Measurements from ENCODE around the gene CCDC82. TPM values are rescaled to one million over a fixed set of nuclear protein-coding genes. Genes with fewer than 3 reads are reported as not detected.
A peak's percentile ranks its signal among the peaks of the same experiment; 100 is the strongest.
"Not testable (repeated sequence)": the region's sequence is repeated elsewhere in the genome, so short reads cannot be mapped to it uniquely, and the experiment has no call there.

CCDC82 gene
- total RNA-seq: 27.1 TPM
- long read RNA-seq, full-length matches to known transcripts: 41 of 54 reads
- long read RNA-seq, partial matches to known transcripts: 4 of 54 reads
- long read RNA-seq, other reads (novel, unspliced or antisense): 9 of 54 reads

GRCh38 chr11:96389720-96390487 lies at the start of gene CCDC82, which contains the start of gene JRKL:
Gene CCDC82, minus strand, starts transcription at chr11:96389912. Its CDS starts 5,165 bp downstream, at chr11:96384747.
Gene JRKL, plus strand, starts transcription at chr11:96390013. Its CDS starts 637 bp downstream, at chr11:96390650.
- Histone ChIP-seq H3K27ac (peak within 1 kb of the TSS; percentile 91), H3K4me1 (peaks cover 28% of the 10 kb centered on the region), H3K27me3 (ENCODE audit: low read depth) (no peaks in the 10 kb centered on the region), H3K4me3 (peak within 1 kb of the TSS; percentile 88), H3K36me3 (no peaks in the 10 kb centered on the region), H3K9me3 (no peaks in the 10 kb centered on the region)
- DNase-seq (peak; percentile 97), ATAC-seq (peak; percentile 100)
- intact Hi-C loops (cut with DNase I): no loop called here
- TF ChIP-seq CTCF (IDR thresholded peaks at IDR 0.05): no peak

GRCh38 chr11:96432654-96433053 lies 42.9 kb upstream of the CCDC82 start:
- intact Hi-C loops (cut with DNase I): not testable (repeated sequence)

GRCh38 chr11:96430668-96431067 lies 41.0 kb upstream of the CCDC82 start:
- Histone ChIP-seq H3K36me3 (no peaks in the 10 kb centered on the region), H3K4me3 (no peak overlapping the region), H3K27ac (no peak overlapping the region), H3K4me1 (no peaks in the 10 kb centered on the region), H3K9me3 (peaks cover 5% of the 10 kb centered on the region), H3K27me3 (ENCODE audit: low read depth) (no peaks in the 10 kb centered on the region)
- intact Hi-C loops (cut with DNase I): no loop called here
- DNase-seq: no peak
- no peak for ATAC-seq
- TF ChIP-seq CTCF (IDR thresholded peaks at IDR 0.05): no peak

More at GRCh38 chr11:96432654-96433053, 42.9 kb upstream of the CCDC82 start:
- H3K4me1 ChIP-seq; DNase-seq; H3K27ac ChIP-seq; ATAC-seq; H3K4me3 ChIP-seq; H3K27me3 ChIP-seq (ENCODE audit: low read depth); H3K9me3 ChIP-seq; H3K36me3 ChIP-seq: not testable (repeated sequence)

GRCh38 chr11:96424693-96425092 lies 35.0 kb upstream of the CCDC82 start:
- Histone ChIP-seq H3K9me3 (no peaks in the 10 kb centered on the region), H3K27ac (no peak overlapping the region), H3K4me1 (no peaks in the 10 kb centered on the region), H3K4me3 (no peak overlapping the region), H3K36me3 (no peaks in the 10 kb centered on the region), H3K27me3 (ENCODE audit: low read depth) (no peaks in the 10 kb centered on the region)
- intact Hi-C loops (cut with DNase I): no loop called here
- no peak for ATAC-seq
- no peak for DNase-seq
- no peak for TF ChIP-seq CTCF (IDR thresholded peaks at IDR 0.05)

- H3K27ac ChIP-seq: no peak overlapping the region
- no peak overlapping the region for H3K4me3 ChIP-seq
- ATAC-seq (no peak), DNase-seq (no peak)
- no peaks in the 10 kb centered on the region for H3K36me3 ChIP-seq
- H3K9me3 ChIP-seq: no peaks in the 10 kb centered on the region
- no peaks in the 10 kb centered on the region for H3K27me3 ChIP-seq (ENCODE audit: low read depth)
- intact Hi-C loops (cut with DNase I): no loop called here
- no peak for TF ChIP-seq CTCF (IDR thresholded peaks at IDR 0.05)
- H3K4me1 ChIP-seq: no peaks in the 10 kb centered on the region
Observed at GRCh38 chr11:96413408-96413807, 23.7 kb upstream of the CCDC82 start.

- Histone ChIP-seq H3K4me1 (no peaks in the 10 kb centered on the region), H3K36me3 (no peaks in the 10 kb centered on the region), H3K9me3 (no peaks in the 10 kb centered on the region), H3K27ac (no peak overlapping the region), H3K4me3 (no peak overlapping the region), H3K27me3 (ENCODE audit: low read depth) (no peaks in the 10 kb centered on the region)
- ATAC-seq (no peak), DNase-seq (no peak)
- intact Hi-C loops (cut with DNase I): no loop called here
- no peak for TF ChIP-seq CTCF (IDR thresholded peaks at IDR 0.05)
Observed at GRCh38 chr11:96412761-96413381, 23.2 kb upstream of the CCDC82 start.

GRCh38 chr11:96411412-96411811 lies 21.7 kb upstream of the CCDC82 start:
- ATAC-seq; H3K4me1 ChIP-seq; H3K27ac ChIP-seq; H3K27me3 ChIP-seq (ENCODE audit: low read depth); intact Hi-C loops (cut with DNase I); H3K9me3 ChIP-seq; DNase-seq; H3K36me3 ChIP-seq: not testable (repeated sequence)
- H3K4me3 ChIP-seq: peak overlapping the region; percentile 35

Measured in lower lobe of right lung (tissue), 2 donors.